ENCODE data around the gene GSE1. TPM values are rescaled to one million over a fixed set of nuclear protein-coding genes. Genes with fewer than 3 reads are reported as not detected.
A peak's percentile ranks its signal among the peaks of the same experiment; 100 is the strongest.

Gene GSE1
- total and polyA plus RNA-seq, 9 of the 15 experiments (the other 6 are each of a cell fraction or from before 2014, with no cell fraction given): 12.2 to 244 (median 57.9) TPM

DNA sequence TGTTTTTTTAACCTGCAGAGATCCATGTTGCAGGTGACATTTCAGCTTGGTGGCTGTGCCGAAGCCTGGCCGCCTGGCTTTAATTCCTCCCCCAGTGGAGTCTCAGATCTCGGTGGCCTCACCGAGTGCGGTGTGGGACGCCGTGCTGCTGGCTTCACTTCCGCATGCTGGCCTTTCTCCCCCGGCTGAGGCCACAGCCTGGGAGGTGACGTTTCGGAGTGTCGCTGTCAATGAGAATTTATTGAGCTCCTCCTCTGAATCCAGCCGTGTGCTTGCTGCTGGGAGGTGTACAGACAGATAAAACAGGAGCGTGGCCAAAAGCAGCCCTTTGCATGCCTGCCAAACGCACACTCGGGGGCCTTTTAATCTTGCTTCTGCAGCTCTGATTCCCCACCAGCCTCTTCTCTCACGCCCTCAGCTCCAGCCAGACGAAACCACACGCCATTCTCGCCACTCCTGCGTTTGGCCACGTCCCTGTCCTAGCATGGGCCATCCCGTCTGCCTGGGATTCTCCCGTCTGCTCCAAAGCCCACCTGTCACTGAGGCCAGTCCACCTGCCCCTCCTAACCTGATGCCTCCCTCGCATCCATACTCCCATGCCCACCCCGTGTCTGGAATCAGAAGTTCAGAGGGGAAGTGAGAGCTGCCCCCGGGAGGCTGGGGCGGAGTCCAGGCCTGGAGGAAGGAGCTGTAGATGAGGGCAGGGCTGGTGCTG, 3.6 kb downstream of the GSE1 start (continued):
- TF ChIP-seq, protein P1, sequence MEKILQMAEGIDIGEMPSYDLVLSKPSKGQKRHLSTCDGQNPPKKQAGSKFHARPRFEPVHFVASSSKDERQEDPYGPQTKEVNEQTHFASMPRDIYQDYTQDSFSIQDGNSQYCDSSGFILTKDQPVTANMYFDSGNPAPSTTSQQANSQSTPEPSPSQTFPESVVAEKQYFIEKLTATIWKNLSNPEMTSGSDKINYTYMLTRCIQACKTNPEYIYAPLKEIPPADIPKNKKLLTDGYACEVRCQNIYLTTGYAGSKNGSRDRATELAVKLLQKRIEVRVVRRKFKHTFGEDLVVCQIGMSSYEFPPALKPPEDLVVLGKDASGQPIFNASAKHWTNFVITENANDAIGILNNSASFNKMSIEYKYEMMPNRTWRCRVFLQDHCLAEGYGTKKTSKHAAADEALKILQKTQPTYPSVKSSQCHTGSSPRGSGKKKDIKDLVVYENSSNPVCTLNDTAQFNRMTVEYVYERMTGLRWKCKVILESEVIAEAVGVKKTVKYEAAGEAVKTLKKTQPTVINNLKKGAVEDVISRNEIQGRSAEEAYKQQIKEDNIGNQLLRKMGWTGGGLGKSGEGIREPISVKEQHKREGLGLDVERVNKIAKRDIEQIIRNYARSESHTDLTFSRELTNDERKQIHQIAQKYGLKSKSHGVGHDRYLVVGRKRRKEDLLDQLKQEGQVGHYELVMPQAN (IDR thresholded peaks at IDR 0.05; ENCODE audit: borderline replicate concordance): peak; percentile 71; the same call in 1 of the 2 replicates
- TF ChIP-seq, protein P2, sequence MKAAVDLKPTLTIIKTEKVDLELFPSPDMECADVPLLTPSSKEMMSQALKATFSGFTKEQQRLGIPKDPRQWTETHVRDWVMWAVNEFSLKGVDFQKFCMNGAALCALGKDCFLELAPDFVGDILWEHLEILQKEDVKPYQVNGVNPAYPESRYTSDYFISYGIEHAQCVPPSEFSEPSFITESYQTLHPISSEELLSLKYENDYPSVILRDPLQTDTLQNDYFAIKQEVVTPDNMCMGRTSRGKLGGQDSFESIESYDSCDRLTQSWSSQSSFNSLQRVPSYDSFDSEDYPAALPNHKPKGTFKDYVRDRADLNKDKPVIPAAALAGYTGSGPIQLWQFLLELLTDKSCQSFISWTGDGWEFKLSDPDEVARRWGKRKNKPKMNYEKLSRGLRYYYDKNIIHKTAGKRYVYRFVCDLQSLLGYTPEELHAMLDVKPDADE (conservative IDR thresholded peaks at IDR 0.05; ENCODE audit: control insufficient read depth, low read depth, low read length): peak; percentile 56; the same call in 1 of the 2 replicates
- TF ChIP-seq CHD1 (IDR thresholded peaks at IDR 0.05; ENCODE audit: low read length) (peak; percentile 80), MEIS2 (IDR thresholded peaks at IDR 0.05; ENCODE audit: partially characterized antibody) (peak; percentile 99), ETV6 (IDR thresholded peaks at IDR 0.05; ENCODE audit: borderline replicate concordance in 1 of 2, low read depth in 2 of 2, low read length in 1 of 2) (peak in 1 of 2 experiments; percentile 66; a peak in 1 of 4 replicates), ETV6 (CRISPR knock-in tag; IDR thresholded peaks at IDR 0.05; ENCODE audit: borderline replicate concordance) (no peak), HNRNPH1 (optimal IDR thresholded peaks at IDR 0.05; ENCODE audit: low read depth, low read length) (no peak), ARID1B (IDR thresholded peaks at IDR 0.05) (peak; percentile 81), TCF3 (CRISPR knock-in tag; IDR thresholded peaks at IDR 0.05) (peak; percentile 80), SMARCA5 (IDR thresholded peaks at IDR 0.05) (peak; percentile 57; the same call in 1 of the 2 replicates), MYNN (IDR thresholded peaks at IDR 0.05) (peak; percentile 61; the same call in 1 of the 2 replicates), MYNN (CRISPR knock-in tag; IDR thresholded peaks at IDR 0.05) (no peak), CBFA2T2 (conservative IDR thresholded peaks at IDR 0.05) (peak; percentile 85), POLR2AphosphoS2 (IDR thresholded peaks at IDR 0.05; ENCODE audit: low read length) (no peak; the same call in 1 of the 2 replicates), EP400 (IDR thresholded peaks at IDR 0.05) (peak; percentile 15; the same call in 1 of the 2 replicates), ATF7 (IDR thresholded peaks at IDR 0.05) (peak; percentile 82), MIER1 (IDR thresholded peaks at IDR 0.05; ENCODE audit: low read depth) (peak; percentile 65; the same call in 1 of the 2 replicates), ZNF23 (CRISPR knock-in tag; IDR thresholded peaks at IDR 0.05) (no peak), ILF3 (IDR thresholded peaks at IDR 0.05; ENCODE audit: borderline replicate concordance) (no peak), HDAC2 (IDR thresholded peaks at IDR 0.05) (peak; percentile 67)
- TF ChIP-seq, protein P3, sequence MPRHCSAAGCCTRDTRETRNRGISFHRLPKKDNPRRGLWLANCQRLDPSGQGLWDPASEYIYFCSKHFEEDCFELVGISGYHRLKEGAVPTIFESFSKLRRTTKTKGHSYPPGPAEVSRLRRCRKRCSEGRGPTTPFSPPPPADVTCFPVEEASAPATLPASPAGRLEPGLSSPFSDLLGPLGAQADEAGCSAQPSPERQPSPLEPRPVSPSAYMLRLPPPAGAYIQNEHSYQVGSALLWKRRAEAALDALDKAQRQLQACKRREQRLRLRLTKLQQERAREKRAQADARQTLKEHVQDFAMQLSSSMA (CRISPR knock-in tag; IDR thresholded peaks at IDR 0.05): no peak
- TF ChIP-seq, protein P4, sequence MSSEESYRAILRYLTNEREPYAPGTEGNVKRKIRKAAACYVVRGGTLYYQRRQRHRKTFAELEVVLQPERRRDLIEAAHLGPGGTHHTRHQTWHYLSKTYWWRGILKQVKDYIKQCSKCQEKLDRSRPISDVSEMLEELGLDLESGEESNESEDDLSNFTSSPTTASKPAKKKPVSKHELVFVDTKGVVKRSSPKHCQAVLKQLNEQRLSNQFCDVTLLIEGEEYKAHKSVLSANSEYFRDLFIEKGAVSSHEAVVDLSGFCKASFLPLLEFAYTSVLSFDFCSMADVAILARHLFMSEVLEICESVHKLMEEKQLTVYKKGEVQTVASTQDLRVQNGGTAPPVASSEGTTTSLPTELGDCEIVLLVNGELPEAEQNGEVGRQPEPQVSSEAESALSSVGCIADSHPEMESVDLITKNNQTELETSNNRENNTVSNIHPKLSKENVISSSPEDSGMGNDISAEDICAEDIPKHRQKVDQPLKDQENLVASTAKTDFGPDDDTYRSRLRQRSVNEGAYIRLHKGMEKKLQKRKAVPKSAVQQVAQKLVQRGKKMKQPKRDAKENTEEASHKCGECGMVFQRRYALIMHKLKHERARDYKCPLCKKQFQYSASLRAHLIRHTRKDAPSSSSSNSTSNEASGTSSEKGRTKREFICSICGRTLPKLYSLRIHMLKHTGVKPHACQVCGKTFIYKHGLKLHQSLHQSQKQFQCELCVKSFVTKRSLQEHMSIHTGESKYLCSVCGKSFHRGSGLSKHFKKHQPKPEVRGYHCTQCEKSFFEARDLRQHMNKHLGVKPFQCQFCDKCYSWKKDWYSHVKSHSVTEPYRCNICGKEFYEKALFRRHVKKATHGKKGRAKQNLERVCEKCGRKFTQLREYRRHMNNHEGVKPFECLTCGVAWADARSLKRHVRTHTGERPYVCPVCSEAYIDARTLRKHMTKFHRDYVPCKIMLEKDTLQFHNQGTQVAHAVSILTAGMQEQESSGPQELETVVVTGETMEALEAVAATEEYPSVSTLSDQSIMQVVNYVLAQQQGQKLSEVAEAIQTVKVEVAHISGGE (CRISPR knock-in tag; IDR thresholded peaks at IDR 0.05): peak in 1 of 3 experiments; percentile 65; a peak in 1 of 6 replicates
